Neural progenitor cell (in vitro differentiated cells): ENCODE data around the gene TRIP4. TPM values are rescaled to one million over a fixed set of nuclear protein-coding genes. Genes with fewer than 3 reads are reported as not detected.

Experiments
- DNase-seq: peaks from one replicate; pipeline ENCODE4 v3.0.0-alpha.2; 2016; ENCODE audit warnings: low spot score
- H2AFZ ChIP-seq: fragments of 200-600 bp; sonication (generic); replicated peaks from 2 replicates; pipeline ENCODE4 v1.6.1; 2016; ENCODE audit warnings: antibody characterized with exemption
- H3F3A ChIP-seq: fragments of 200-600 bp; sonication (generic); 2 replicates; pipeline ENCODE4 v1.6.1; 2016; ENCODE audit warnings: antibody characterized with exemption, low read depth
- H3K27ac ChIP-seq: fragments of 200-600 bp; sonication (generic); 2 replicates; pipeline ENCODE4 v1.5.1; 2016; ENCODE audit warnings: mild to moderate bottlenecking
- H3K27me3 ChIP-seq: fragments of 200-600 bp; sonication (generic); 2 replicates; pipeline ENCODE4 v1.6.1; 2016; ENCODE audit warnings: mild to moderate bottlenecking, moderate library complexity
- H3K36me3 ChIP-seq: fragments of 200-600 bp; sonication (generic); 2 replicates; pipeline ENCODE4 v1.5.1; 2016
- H3K4me1 ChIP-seq: fragments of 200-600 bp; sonication (generic); 2 replicates; pipeline ENCODE4 v1.6.1; 2016; ENCODE audit warnings: mixed run types
- H3K4me2 ChIP-seq: fragments of 200-600 bp; sonication (generic); 2 replicates; pipeline ENCODE4 v1.6.1; 2016
- H3K4me3 ChIP-seq: fragments of 200-600 bp; sonication (generic); 2 replicates; pipeline ENCODE4 v1.5.1; 2016
- H3K79me2 ChIP-seq: fragments of 200-600 bp; sonication (generic); 2 replicates; pipeline ENCODE4 v1.6.1; 2016; ENCODE audit warnings: low read depth
- H3K9ac ChIP-seq: fragments of 200-600 bp; sonication (generic); 2 replicates; pipeline ENCODE4 v1.6.1; 2016
- H3K9me3 ChIP-seq: fragments of 200-600 bp; sonication (generic); 2 replicates; pipeline ENCODE4 v1.5.1; 2016; ENCODE audit warnings: low read depth
- H4K20me1 ChIP-seq: fragments of 200-600 bp; sonication (generic); 2 replicates; pipeline ENCODE4 v1.6.1; 2016; ENCODE audit warnings: low read depth
- H3K27ac Mint-ChIP-seq: 3 replicates; pipeline ENCODE4 v1.8.0; 2021; ENCODE audit warnings: mixed read lengths
- H3K27me3 Mint-ChIP-seq: 2 replicates; pipeline ENCODE4 v1.8.0; 2022; ENCODE audit warnings: low read depth, mild to moderate bottlenecking, inconsistent platforms, moderate library complexity, mixed read lengths; ENCODE audit not compliant: insufficient read depth
- H3K36me3 Mint-ChIP-seq: 3 replicates; pipeline ENCODE4 v1.8.0; 2021; ENCODE audit warnings: mixed read lengths
- H3K4me1 Mint-ChIP-seq: 3 replicates; pipeline ENCODE4 v1.8.0; 2021; ENCODE audit warnings: mixed read lengths
- H3K4me3 Mint-ChIP-seq: 3 replicates; pipeline ENCODE4 v1.8.0; 2021; ENCODE audit warnings: mild to moderate bottlenecking, moderate library complexity, mixed read lengths
- H3K9me3 Mint-ChIP-seq: 3 replicates; pipeline ENCODE4 v1.8.0; 2020; ENCODE audit warnings: mixed read lengths
- EZH2 ChIP-seq: fragments of 200-600 bp; sonication (generic); IDR thresholded peaks from 2 replicates; pipeline ENCODE4 v1.6.1; 2017; ENCODE audit warnings: antibody characterized with exemption, mild to moderate bottlenecking, moderate library complexity
- EZH2phosphoT487 ChIP-seq: fragments of 200-600 bp; sonication (generic); IDR thresholded peaks from 2 replicates; pipeline ENCODE4 v1.6.1; 2017; ENCODE audit warnings: antibody characterized with exemption
- total RNA-seq: library from RNA; depleted of rRNA; stranded (reverse); fragments of >200 nt; gene quantifications from 2 replicates; pipeline ENCODE4 v1.2.3, GENCODE V29; 2015; ENCODE audit warnings: low replicate concordance
- TF ChIP-seq, protein P1 (sequence below): fragments of 200-600 bp; sonication (generic); IDR thresholded peaks from 2 replicates; pipeline ENCODE4 v1.5.1; 2017; ENCODE audit warnings: antibody characterized with exemption, mild to moderate bottlenecking

Gene TRIP4
- total RNA-seq, 1 donor from 2014 or later: 17.3 TPM

DNA sequence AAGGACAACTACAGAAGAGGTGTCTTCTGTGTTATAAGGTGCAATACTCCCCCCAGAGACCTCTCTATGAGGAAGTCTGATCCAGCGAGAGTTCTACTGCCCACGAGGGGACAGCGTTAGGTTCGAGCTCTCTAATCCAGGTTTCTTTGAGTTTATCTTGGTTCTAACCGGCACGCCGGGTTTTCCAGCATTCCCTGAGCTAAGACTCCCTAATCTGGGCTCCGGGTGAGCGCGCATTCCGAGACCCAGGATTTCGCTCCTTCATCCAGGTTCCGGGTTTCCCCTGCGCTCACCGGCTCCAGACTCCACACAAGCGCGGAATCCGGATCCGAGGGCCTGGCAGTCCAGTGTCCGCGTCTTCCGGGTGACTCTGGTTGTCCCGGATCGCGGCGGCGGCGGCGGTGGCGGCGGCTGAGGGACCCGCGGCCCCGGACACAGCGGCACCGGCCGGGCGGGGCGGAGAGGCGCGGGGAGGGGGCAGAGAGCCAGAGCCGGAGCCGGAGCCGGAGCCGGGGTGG lies 72.6 kb downstream of the TRIP4 start, which contains the start of gene ZNF609:
ZNF609 (plus strand) TSS at position 373 of the 518 bp plus-strand sequence. CDS start 38,842 bp downstream, outside the sequence.
- Mint-ChIP-seq H3K4me1 (peaks cover 86% of the 10 kb centered on the region), H3K4me3 (peak within 1 kb of the TSS; percentile 91), H3K9me3 (no peaks in the 10 kb centered on the region), H3K36me3 (peaks cover 3% of the 10 kb centered on the region), H3K27me3 (peaks cover 3% of the 10 kb centered on the region), H3K27ac (peak within 1 kb of the TSS; percentile 78)
- DNase-seq: peak; percentile 98
- no peak for TF ChIP-seq EZH2phosphoT487
- TF ChIP-seq EZH2: peak; percentile 62
- peak within 1 kb of the TSS; percentile 67 for H3K4me3 ChIP-seq
- H2AFZ ChIP-seq: peak within 1 kb of the TSS; percentile 51
- peaks cover 57% of the 10 kb centered on the region for H4K20me1 ChIP-seq
- peak within 1 kb of the TSS; percentile 66 for H3K27ac ChIP-seq
- peak within 1 kb of the TSS; percentile 84 for H3K4me2 ChIP-seq
- no peaks in the 10 kb centered on the region for H3K36me3 ChIP-seq
- peaks cover 75% of the 10 kb centered on the region for H3K4me1 ChIP-seq
- H3K79me2 ChIP-seq: peaks cover 47% of the 10 kb centered on the region
- no peaks in the 10 kb centered on the region for H3K27me3 ChIP-seq
- H3K9ac ChIP-seq: peak within 1 kb of the TSS; percentile 43
- H3F3A ChIP-seq: peaks cover 43% of the 10 kb centered on the region
- no peaks in the 10 kb centered on the region for H3K9me3 ChIP-seq

DNA sequence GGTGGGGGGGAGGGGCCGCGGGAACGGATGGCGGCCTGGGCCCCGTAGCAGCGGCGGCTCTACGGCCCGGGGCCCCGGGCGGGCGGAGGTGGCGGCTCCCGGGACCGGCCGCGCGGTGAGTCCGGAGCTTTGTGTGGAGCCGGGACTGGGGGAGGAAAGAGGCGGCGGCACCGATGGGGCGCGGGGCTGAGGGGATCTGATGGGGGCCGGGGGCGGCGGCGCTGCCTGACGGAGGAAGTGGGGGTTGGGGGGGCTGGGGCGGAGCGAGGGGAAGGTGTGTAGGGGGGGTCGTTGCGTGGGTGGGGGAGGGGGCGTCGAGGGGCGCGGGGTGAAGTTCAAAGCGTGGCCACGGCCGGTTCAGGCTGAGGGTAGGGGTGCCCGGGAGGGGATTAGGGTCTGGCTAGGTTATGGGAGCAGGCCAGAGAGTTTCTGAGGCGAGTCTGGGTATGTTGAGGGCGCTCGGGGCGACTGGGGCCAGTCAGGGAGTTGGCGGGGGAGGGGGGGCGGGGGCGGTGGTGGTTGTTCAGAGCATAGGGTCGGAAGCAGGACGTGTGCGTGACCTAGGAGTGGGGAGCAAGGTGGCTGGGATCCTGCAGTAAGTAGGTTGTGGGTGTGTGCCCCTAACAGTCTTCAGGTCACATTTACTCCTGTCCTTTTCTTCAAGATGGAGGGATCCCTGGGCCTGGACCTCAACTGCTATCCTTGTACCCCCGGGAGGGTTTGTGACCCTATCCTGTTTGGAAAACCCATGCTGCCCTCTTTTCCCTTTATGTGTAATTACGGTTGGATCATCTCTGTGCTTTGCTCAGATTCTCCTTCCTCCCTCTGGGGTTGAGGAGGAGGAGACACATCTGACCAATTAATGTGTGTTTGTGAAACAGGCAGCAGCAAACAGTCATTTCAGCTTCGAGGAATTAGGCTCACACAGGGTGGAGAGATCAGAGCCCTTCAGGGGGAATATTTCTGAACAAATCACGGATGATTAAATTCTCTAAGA lies 73.4 kb downstream of the TRIP4 start:
- Mint-ChIP-seq H3K9me3 (no peaks in the 10 kb centered on the region), H3K4me3 (peak overlapping the region; percentile 91), H3K27me3 (peaks cover 3% of the 10 kb centered on the region), H3K4me1 (peaks cover 83% of the 10 kb centered on the region), H3K36me3 (peaks cover 3% of the 10 kb centered on the region), H3K27ac (peak overlapping the region; percentile 78)
- Histone ChIP-seq H3K4me2 (peak overlapping the region; percentile 84), H3F3A (peaks cover 45% of the 10 kb centered on the region), H3K79me2 (peaks cover 55% of the 10 kb centered on the region), H3K9ac (peak overlapping the region; percentile 43), H2AFZ (no peak overlapping the region), H3K27me3 (no peaks in the 10 kb centered on the region), H4K20me1 (peaks cover 57% of the 10 kb centered on the region), H3K4me1 (peaks cover 74% of the 10 kb centered on the region), H3K27ac (peak overlapping the region; percentile 66), H3K9me3 (no peaks in the 10 kb centered on the region), H3K36me3 (no peaks in the 10 kb centered on the region), H3K4me3 (peak overlapping the region; percentile 67)
- peak; percentile 56 for DNase-seq
- no peak for TF ChIP-seq EZH2phosphoT487
- TF ChIP-seq, protein P1, sequence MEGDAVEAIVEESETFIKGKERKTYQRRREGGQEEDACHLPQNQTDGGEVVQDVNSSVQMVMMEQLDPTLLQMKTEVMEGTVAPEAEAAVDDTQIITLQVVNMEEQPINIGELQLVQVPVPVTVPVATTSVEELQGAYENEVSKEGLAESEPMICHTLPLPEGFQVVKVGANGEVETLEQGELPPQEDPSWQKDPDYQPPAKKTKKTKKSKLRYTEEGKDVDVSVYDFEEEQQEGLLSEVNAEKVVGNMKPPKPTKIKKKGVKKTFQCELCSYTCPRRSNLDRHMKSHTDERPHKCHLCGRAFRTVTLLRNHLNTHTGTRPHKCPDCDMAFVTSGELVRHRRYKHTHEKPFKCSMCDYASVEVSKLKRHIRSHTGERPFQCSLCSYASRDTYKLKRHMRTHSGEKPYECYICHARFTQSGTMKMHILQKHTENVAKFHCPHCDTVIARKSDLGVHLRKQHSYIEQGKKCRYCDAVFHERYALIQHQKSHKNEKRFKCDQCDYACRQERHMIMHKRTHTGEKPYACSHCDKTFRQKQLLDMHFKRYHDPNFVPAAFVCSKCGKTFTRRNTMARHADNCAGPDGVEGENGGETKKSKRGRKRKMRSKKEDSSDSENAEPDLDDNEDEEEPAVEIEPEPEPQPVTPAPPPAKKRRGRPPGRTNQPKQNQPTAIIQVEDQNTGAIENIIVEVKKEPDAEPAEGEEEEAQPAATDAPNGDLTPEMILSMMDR: no peak

DNA sequence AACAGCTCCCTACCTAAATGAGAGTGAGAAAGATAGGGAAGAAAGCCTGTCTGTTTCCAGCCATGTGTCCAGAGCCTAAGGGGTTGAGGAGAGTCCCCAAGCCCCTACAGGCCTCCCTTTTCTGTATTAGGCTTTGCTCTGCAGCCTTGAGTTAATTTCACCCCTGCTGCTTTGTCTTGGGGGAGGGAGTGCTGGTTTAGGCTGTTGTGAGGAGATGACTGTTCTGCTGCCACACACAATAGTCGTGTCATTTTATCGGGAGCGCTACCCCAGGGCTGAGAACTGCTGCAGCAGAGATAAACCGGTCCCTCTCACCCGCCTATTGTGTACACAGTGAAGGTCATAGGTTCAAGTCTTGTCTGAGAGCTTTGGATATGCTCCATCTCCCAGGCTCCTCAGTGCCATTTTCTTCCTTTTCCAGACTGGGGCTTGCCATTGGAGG lies 74.1 kb downstream of the TRIP4 start:
- peaks cover 74% of the 10 kb centered on the region for H3K4me1 ChIP-seq
- H3K27me3 ChIP-seq: no peaks in the 10 kb centered on the region
- no peaks in the 10 kb centered on the region for H3K36me3 ChIP-seq
- peaks cover 47% of the 10 kb centered on the region for H3F3A ChIP-seq
- Mint-ChIP-seq H3K9me3 (no peaks in the 10 kb centered on the region), H3K27ac (peak overlapping the region; percentile 78), H3K36me3 (peaks cover 3% of the 10 kb centered on the region), H3K27me3 (peaks cover 3% of the 10 kb centered on the region), H3K4me1 (peaks cover 83% of the 10 kb centered on the region), H3K4me3 (peak overlapping the region; percentile 91)
- DNase-seq: peak; percentile 77
- no peak overlapping the region for H2AFZ ChIP-seq
- peak overlapping the region; percentile 84 for H3K4me2 ChIP-seq
- peak overlapping the region; percentile 67 for H3K4me3 ChIP-seq
- H3K9me3 ChIP-seq: no peaks in the 10 kb centered on the region
- H3K9ac ChIP-seq: peak overlapping the region; percentile 17
- H3K79me2 ChIP-seq: peaks cover 62% of the 10 kb centered on the region
- TF ChIP-seq EZH2 (no peak), EZH2phosphoT487 (no peak)
- TF ChIP-seq, protein P1: no peak
- peaks cover 60% of the 10 kb centered on the region for H4K20me1 ChIP-seq
- H3K27ac ChIP-seq: peak overlapping the region; percentile 66
